LoVo (cell line): ENCODE measurements around the gene NES.

Source experiments
- DNase-seq: peaks from one replicate; pipeline ENCODE4 v3.0.0-alpha.2; 2016; ENCODE audit warnings: low spot score

The NES gene

DNA sequence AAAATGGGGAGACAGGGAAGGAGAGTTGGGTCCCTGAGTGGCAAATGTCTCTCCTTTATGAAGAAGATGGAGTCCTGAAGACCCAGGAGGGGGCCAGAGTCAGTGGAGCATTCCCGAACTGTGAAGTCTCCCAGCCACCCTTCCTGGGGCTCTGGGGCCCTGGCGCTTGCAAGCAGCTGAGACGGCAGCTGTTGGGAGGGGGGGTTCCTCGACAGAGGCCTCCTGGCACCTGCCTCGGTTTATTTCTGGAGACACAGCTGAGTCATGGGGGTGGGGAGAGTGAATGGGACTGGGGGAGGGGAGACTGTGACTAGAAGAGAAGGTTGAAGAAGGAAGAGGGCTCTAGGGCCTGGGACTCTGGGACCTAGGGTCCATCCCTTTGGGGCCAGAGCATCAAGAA, 14.0 kb downstream of the NES start:
- DNase-seq = no peak

DNA sequence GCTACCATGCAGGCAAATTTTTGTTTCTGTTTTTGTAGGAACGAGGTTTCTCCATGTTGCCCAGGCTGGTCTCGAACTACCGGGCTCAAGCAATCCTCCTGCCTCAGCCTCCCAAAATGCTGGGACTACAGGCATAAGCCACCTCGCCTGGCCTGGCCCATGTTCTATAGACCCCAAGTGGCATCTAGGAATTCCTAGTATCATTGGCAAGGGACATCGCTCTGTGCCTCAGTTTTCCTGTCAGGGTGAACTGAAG, 14.5 kb downstream of the NES start:
- DNase-seq = no peak

DNA sequence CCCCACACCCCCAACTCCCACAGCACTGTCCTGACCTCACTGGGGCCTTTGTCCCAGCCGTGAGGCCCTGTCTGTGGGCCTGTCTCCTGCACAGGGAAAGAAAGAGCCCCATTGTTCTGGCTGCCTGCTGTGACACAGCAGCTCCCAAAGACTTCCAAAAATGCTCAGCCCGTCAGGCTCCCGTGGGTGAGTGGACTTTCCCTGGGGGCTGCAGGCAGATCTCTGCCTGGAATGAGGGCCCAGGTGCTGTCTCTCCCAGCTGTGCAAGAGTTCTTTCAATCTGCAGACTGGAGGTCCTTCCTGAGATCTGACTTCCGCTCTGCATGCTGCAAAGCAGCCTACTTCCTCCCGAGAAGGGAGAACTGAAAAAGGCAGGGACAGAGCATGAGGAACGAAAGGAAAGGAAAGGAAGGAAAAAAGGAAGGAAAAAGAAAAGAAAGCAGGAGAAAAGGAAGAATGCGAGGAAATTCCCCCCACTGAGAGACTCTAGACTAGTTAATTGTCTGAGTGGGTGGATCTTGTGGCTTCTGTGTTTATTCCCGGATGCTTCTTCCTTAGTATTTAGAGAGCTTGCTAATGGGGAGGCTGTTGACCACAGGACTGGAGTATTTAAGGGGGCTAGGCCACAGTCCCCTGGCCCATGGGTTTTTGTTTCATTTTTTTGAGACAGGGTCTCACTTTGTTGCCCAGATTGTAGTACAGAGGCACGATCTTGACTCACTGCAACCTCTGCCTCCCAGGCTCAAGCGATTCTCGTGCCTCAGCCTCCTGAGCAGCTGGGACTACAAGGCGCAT, 15.0 kb downstream of the NES start:
- no peak for DNase-seq

GRCh38 chr1:156660752-156661112, 16.5 kb downstream of the NES start:
- no peak for DNase-seq

DNA sequence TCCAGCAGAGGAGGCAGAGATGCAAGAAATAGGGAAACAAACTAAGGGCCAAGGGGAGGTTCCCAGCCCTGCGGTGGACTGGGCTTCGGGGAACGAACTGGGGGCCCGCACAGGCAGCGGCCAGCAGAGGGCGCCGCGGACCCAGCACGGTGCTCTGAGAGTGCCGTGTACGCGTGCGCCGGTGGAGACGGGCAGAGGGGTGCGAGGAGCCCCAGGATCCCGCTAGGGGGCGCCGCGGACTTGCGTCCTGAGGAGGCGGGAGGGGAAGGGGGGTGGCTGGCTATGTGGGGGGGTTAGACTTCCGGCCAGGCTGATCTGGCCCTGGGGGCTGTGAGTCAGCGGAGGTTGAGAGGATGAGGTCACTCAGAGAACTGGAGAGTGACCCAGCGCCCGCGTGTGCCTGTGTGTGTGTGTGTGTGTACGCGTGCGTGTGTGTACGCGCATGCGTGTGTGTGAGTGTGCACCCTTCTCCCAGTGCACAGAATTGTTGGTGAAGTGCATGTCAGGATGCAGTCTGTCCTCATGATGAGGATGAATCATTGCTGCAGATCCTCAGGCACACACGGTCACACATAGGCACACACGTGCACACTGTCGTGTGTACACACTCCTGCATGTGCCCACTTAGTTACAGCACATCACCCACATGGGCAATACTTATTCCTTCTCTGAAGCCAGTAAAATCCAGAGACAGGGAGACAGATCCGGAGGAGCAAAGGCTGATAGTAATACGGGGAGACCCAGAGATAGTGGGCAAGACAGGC, 17.0 kb downstream of the NES start:
- DNase-seq = peak; percentile 95

DNA sequence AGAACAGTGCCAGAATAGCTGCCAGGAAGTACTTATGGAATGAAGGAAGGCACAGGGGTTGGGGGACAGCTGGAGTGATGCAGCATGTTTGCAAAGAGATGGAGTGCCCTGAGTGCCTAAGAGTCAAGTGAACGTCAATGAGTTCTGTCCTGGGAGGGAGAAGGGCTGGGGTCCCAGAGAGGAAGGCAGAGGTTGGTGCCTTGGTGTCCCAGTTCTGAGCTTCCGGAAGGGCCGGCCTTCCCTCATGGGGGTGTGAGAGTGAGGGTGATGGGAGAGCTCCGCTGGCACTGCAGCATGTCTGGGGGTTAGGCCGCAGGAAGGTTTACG, 17.6 kb downstream of the NES start:
- no peak for DNase-seq

GRCh38 chr1:156658945-156659574, 18.1 kb downstream of the NES start:
- DNase-seq = no peak

DNA sequence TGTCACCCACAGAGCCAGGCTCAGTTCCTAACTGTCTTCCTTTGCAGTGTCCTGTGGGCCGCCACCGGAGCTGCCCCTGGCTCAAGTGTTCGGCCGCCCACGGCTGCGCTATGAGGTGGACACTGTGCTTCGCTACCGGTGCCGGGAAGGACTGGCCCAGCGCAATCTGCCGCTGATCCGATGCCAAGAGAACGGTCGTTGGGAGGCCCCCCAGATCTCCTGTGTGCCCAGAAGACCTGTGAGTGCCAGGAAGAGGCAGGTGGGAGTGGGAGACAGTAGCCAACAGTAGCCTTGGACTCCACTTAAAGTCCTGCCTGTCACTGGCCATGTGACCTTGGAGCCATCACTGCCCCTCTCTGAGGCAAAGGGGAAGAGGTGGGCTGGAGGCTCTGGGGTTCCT, 18.7 kb downstream of the NES start:
- DNase-seq = no peak

DNA sequence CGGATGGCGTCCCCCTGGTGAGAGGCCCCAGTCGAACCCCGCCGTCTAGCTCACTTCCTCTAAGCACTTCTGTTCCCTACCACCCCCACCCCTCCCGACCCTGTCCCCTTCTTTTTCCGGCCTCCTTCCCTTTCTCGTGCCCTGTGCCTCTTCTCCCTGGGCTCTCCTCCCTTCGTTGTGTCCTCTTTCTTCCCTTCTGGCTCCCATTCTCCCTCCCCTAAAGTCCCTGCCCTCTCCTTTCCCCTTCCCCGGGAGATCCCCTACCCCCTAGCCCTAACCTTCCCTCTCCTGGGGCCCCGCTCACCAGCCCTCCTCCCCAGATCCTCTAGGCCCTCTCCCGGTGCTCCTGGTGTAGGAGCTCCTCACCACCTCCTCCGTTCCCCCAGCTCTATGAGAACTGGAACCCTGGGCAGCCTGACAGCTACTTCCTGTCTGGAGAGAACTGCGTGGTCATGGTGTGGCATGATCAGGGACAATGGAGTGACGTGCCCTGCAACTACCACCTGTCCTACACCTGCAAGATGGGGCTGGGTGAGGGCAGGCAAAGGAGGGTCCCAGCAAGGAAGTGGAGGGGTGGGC, 19.4 kb downstream of the NES start:
- DNase-seq = no peak

DNA sequence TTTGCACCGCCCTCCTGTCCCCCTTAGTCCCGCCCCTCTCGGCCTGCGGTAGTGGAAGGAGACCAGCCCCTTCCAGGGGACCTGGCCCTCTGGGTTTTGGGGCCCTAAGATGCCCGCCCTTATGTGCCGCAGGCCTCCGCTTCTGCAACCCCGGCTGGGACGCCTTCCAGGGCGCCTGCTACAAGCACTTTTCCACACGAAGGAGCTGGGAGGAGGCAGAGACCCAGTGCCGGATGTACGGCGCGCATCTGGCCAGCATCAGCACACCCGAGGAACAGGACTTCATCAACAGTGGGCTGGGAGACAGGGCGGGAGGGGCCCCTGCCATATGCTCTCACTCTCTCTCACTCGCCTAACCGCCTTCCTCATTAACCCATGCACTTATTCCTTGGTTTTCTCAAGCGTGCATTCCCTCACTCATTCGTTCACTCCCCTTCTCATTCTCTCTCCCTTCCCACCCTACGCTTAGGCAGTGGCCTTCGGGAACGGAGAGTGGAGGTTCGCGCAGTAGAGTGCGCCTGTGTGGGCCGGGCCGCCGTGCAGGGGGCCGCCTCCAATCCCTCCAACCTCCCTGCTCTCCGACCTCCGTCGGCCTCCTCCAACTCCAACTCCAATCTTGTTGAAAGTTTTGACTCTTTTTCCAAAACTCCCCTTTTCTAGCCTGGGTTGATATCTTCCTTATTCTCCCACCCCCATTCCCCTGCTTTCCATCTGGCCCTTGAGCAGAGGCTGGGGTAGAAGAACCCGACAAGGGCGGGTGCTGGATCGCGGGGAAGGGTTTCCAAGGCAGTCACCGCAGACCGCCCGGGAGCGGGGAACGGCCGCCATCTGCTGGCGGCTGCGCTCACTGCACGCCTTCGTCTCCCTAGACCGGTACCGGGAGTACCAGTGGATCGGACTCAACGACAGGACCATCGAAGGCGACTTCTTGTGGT, 20.1 kb downstream of the NES start:
- peak; percentile 24 for DNase-seq

GRCh38 chr1:156655904-156656516, 21.2 kb downstream of the NES start:
- DNase-seq = no peak

GRCh38 chr1:156655151-156655903, 21.9 kb downstream of the NES start:
- no peak for DNase-seq

DNA sequence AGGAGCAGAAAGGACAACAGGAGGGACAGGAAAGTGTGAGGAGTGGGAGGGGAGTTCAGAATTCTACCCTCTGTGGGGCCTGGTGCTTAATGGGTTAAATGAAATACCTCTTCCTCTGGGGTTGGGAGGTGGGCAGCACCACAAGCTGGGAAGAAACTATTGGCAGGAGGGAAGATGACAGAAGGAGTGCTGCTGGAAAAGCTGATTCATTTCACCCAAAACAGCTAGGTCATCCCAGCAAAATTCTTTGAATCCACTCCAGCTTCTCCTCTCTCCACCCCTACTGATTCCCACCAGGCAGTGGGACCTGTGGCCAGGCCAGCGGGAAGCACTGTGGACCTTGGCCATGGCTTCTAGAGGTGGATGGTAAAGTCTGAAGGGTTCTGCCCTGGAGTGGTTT, 22.5 kb downstream of the NES start:
- DNase-seq = no peak

- no peak for DNase-seq
Observed at GRCh38 chr1:156652992-156653355, 24.2 kb downstream of the NES start.

GRCh38 chr1:156652131-156652991, 24.8 kb downstream of the NES start:
- no peak for DNase-seq

- no peak for DNase-seq
Observed at GRCh38 chr1:156648951-156649350, 28.3 kb downstream of the NES start.

DNA sequence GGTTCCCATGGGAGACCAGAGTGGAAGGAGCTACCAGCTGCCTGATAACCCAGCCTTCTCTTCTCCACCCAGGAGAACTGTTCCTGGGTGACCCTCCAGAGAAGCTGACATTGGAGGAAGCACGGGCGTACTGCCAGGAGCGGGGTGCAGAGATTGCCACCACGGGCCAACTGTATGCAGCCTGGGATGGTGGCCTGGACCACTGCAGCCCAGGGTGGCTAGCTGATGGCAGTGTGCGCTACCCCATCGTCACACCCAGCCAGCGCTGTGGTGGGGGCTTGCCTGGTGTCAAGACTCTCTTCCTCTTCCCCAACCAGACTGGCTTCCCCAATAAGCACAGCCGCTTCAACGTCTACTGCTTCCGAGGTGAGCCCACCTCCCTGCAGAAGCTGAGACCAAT, 28.7 kb downstream of the NES start:
- DNase-seq = no peak

- DNase-seq = no peak
Observed at GRCh38 chr1:156647351-156647750, 29.9 kb downstream of the NES start.

- DNase-seq = no peak
Observed at GRCh38 chr1:156646738-156647211, 30.4 kb downstream of the NES start.

GRCh38 chr1:156645666-156646065, 31.5 kb downstream of the NES start:
- DNase-seq = no peak
